Stimulated activated naive CD8-positive, alpha-beta T cell treated with anti-CD3 and anti-CD28 coated beads, Interleukin-15, amount 100 ng/mL, for 72 hours (primary cell): ENCODE measurements around the gene CFAP141.
"Not testable (repeated sequence)": the region's sequence is repeated elsewhere in the genome, so short reads cannot be mapped to it uniquely, and the experiment has no call there.

Experiments used
- ATAC-seq: fragments of 150-1000 bp; cut with Tn5 transposase; 2 replicates; pipeline ENCODE4 v1.10.0; 2021; ENCODE audit warnings: mild to moderate bottlenecking, moderate library complexity
- DNase-seq, 2 donors: peaks; one replicate each; pipeline ENCODE4 v3.0.0; 2021 to 2022
- H3K27ac Mint-ChIP-seq, 2 donors: one replicate each; pipeline ENCODE4 v1.8.0; 2022; ENCODE audit warnings: mild to moderate bottlenecking in 2 of 2, mixed read lengths in 2 of 2, moderate library complexity in 2 of 2
- H3K27me3 Mint-ChIP-seq: one replicate; pipeline ENCODE4 v1.8.0; 2022; ENCODE audit warnings: mixed read lengths
- H3K4me1 Mint-ChIP-seq: one replicate; pipeline ENCODE4 v1.8.0; 2022; ENCODE audit warnings: mild to moderate bottlenecking, mixed read lengths
- H3K4me3 Mint-ChIP-seq, 2 donors: one replicate each; pipeline ENCODE4 v1.8.0; 2022; ENCODE audit warnings: mild to moderate bottlenecking in 2 of 2, mixed read lengths in 2 of 2, moderate library complexity in 1 of 2
- H3K9me3 Mint-ChIP-seq, 2 donors: one replicate each; pipeline ENCODE4 v1.8.0; 2022; ENCODE audit warnings: mixed read lengths in 2 of 2

CFAP141 gene

GRCh38 chr1:154220071-154220969 lies 14.2 kb upstream of the CFAP141 start, which contains the start of gene UBAP2L:
Gene UBAP2L, plus strand, starts transcription at chr1:154220955. Its CDS starts 4,169 bp downstream, at chr1:154225124.
- Mint-ChIP-seq H3K9me3 (peaks cover 6 to 12% of the 10 kb centered on the region in 2 donors), H3K4me1 (peaks cover 71% of the 10 kb centered on the region), H3K27ac (peak within 1 kb of the TSS; percentile 97 to 100), H3K4me3 (peak within 1 kb of the TSS; percentile 91 to 97), H3K27me3 (no peaks in the 10 kb centered on the region)
- ATAC-seq, result peak; percentile 96
- peak; percentile 98 to 99 for DNase-seq

GRCh38 chr1:154219541-154219940 lies 13.4 kb upstream of the CFAP141 start:
- Mint-ChIP-seq H3K9me3 (peaks cover 6 to 12% of the 10 kb centered on the region in 2 donors), H3K27ac (peak overlapping the region; percentile 97 to 100), H3K4me3 (peak overlapping the region; percentile 91 to 97), H3K4me1 (peaks cover 64% of the 10 kb centered on the region), H3K27me3 (no peaks in the 10 kb centered on the region)
- no peak for DNase-seq
- ATAC-seq, result no peak

- H3K4me1 Mint-ChIP-seq, result peaks cover 63% of the 10 kb centered on the region
- peaks cover 6 to 12% of the 10 kb centered on the region in 2 donors for H3K9me3 Mint-ChIP-seq
- no peaks in the 10 kb centered on the region for H3K27me3 Mint-ChIP-seq
- DNase-seq (no peak), ATAC-seq (no peak)
- peak overlapping the region; percentile 91 to 97 for H3K4me3 Mint-ChIP-seq
- H3K27ac Mint-ChIP-seq, result peak overlapping the region in 1 of 2 donors; percentile 100
These were observed 12.4 kb upstream of the CFAP141 start for GRCh38 chr1:154218545-154218944.

- ATAC-seq, result peak; percentile 85
- H3K27ac Mint-ChIP-seq, result peak overlapping the region; percentile 63 to 87
- no peaks in the 10 kb centered on the region for H3K9me3 Mint-ChIP-seq
These were observed 7.1 kb upstream of the CFAP141 start for GRCh38 chr1:154213274-154213673.

GRCh38 chr1:154212083-154212482 lies 6.0 kb upstream of the CFAP141 start:
- H3K27ac Mint-ChIP-seq, result no peak overlapping the region
- no peaks in the 10 kb centered on the region for H3K27me3 Mint-ChIP-seq
- no peak overlapping the region for H3K4me3 Mint-ChIP-seq
- H3K4me1 Mint-ChIP-seq, result peaks cover 41% of the 10 kb centered on the region
- H3K9me3 Mint-ChIP-seq, result no peaks in the 10 kb centered on the region
- DNase-seq (no peak), ATAC-seq (no peak)

More at GRCh38 chr1:154213274-154213673, 7.1 kb upstream of the CFAP141 start:
- H3K4me1 Mint-ChIP-seq, result peaks cover 46% of the 10 kb centered on the region
- no peak overlapping the region for H3K4me3 Mint-ChIP-seq
- DNase-seq, result no peak
- no peaks in the 10 kb centered on the region for H3K27me3 Mint-ChIP-seq

- Mint-ChIP-seq H3K27me3 (no peaks in the 10 kb centered on the region), H3K27ac (peak overlapping the region; percentile 6 to 35), H3K4me3 (no peak overlapping the region), H3K9me3 (no peaks in the 10 kb centered on the region), H3K4me1 (peaks cover 42% of the 10 kb centered on the region)
- ATAC-seq, result peak; percentile 40
- no peak for DNase-seq
These were observed 2.7 kb upstream of the CFAP141 start for GRCh38 chr1:154208677-154209388.

- H3K9me3 Mint-ChIP-seq, result no peaks in the 10 kb centered on the region
- no peaks in the 10 kb centered on the region for H3K27me3 Mint-ChIP-seq
- no peak for ATAC-seq
- no peak overlapping the region for H3K4me3 Mint-ChIP-seq
- DNase-seq, result no peak
- peak overlapping the region; percentile 81 for H3K27ac Mint-ChIP-seq
- peaks cover 40% of the 10 kb centered on the region for H3K4me1 Mint-ChIP-seq
These were observed 1.1 kb upstream of the CFAP141 start for GRCh38 chr1:154207262-154207661.

- not testable (repeated sequence) for H3K4me3 Mint-ChIP-seq
- peak overlapping the region; percentile 48 to 95 for H3K27ac Mint-ChIP-seq
- H3K4me1 Mint-ChIP-seq, result peaks cover 40% of the 10 kb centered on the region
These were observed 355 bp downstream of the CFAP141 start for GRCh38 chr1:154205778-154206177.

GRCh38 chr1:154199563-154199879 lies 6.6 kb downstream of the CFAP141 start:
- no peak overlapping the region for H3K4me3 Mint-ChIP-seq
- H3K9me3 Mint-ChIP-seq, result no peaks in the 10 kb centered on the region
- DNase-seq (no peak), ATAC-seq (peak; percentile 23)
- H3K27me3 Mint-ChIP-seq, result peaks cover 12% of the 10 kb centered on the region
- H3K27ac Mint-ChIP-seq, result no peak overlapping the region
- H3K4me1 Mint-ChIP-seq, result peaks cover 9% of the 10 kb centered on the region

More at GRCh38 chr1:154205778-154206177, 355 bp downstream of the CFAP141 start:
- not testable (repeated sequence) for H3K27me3 Mint-ChIP-seq, H3K9me3 Mint-ChIP-seq, ATAC-seq, DNase-seq

GRCh38 chr1:154198756-154199562 lies 7.2 kb downstream of the CFAP141 start:
- peaks cover 14% of the 10 kb centered on the region for H3K4me1 Mint-ChIP-seq
- ATAC-seq, result peak; percentile 77
- H3K4me3 Mint-ChIP-seq, result no peak overlapping the region
- peak; percentile 33 for DNase-seq
- peaks cover 18% of the 10 kb centered on the region for H3K27me3 Mint-ChIP-seq
- no peaks in the 10 kb centered on the region for H3K9me3 Mint-ChIP-seq
- H3K27ac Mint-ChIP-seq, result no peak overlapping the region

GRCh38 chr1:154193821-154194220 lies 12.3 kb downstream of the CFAP141 start:
- ATAC-seq (no peak), DNase-seq (no peak)
- Mint-ChIP-seq H3K4me3 (no peak overlapping the region), H3K27me3 (peaks cover 48% of the 10 kb centered on the region), H3K4me1 (peaks cover 24% of the 10 kb centered on the region), H3K9me3 (no peaks in the 10 kb centered on the region), H3K27ac (peak overlapping the region in 1 of 2 donors; percentile 82)

- ATAC-seq (no peak), DNase-seq (no peak)
- Mint-ChIP-seq H3K4me1 (peaks cover 24% of the 10 kb centered on the region), H3K4me3 (no peak overlapping the region), H3K27me3 (peaks cover 48% of the 10 kb centered on the region), H3K27ac (no peak overlapping the region), H3K9me3 (no peaks in the 10 kb centered on the region)
These were observed 13.7 kb downstream of the CFAP141 start for GRCh38 chr1:154192476-154192875.

GRCh38 chr1:154191990-154192461 lies 14.1 kb downstream of the CFAP141 start, which contains the start of gene TPM3:
Gene TPM3, minus strand, starts transcription at chr1:154192100. Its CDS starts 82 bp downstream, at chr1:154192018.
- Mint-ChIP-seq H3K9me3 (no peaks in the 10 kb centered on the region), H3K27ac (no peak within 1 kb of the TSS), H3K4me1 (peaks cover 24% of the 10 kb centered on the region), H3K4me3 (no peak within 1 kb of the TSS), H3K27me3 (peaks cover 48% of the 10 kb centered on the region)
- no peak for ATAC-seq
- no peak for DNase-seq

- no peak overlapping the region for H3K27ac Mint-ChIP-seq
- no peak for DNase-seq
- ATAC-seq, result no peak
- H3K4me3 Mint-ChIP-seq, result no peak overlapping the region
- H3K9me3 Mint-ChIP-seq, result no peaks in the 10 kb centered on the region
- peaks cover 23% of the 10 kb centered on the region for H3K4me1 Mint-ChIP-seq
- H3K27me3 Mint-ChIP-seq, result peaks cover 46% of the 10 kb centered on the region
These were observed 15.6 kb downstream of the CFAP141 start for GRCh38 chr1:154190550-154190949.
